ENCODE measurements around the gene IFFO2. TPM values are rescaled to one million over a fixed set of nuclear protein-coding genes. Genes with fewer than 3 reads are reported as not detected.

The IFFO2 gene
- total RNA-seq, 1 experiment from 2014 or later, result 15.6 TPM

DNA sequence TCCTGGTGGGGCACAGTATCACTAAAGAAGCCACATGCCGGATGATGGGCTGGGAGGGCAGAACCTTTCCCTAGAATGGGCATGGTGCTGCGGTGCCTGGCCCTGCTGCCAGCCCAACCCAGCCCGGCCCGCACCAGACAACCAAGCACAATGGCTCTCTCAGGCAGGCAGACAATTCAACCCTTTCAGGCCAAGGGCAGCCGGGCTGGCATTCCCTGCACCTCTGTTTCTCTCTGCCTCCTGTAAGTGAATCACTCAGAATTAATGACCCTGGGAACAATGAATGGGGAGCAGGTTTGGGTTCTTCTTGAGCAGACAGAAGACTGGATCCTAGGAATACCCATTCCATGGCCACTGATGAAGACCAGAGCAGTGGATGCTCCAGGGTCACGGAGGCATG lies 41.0 kb upstream of the IFFO2 start:
- ATAC-seq, result no peak
- no peaks in the 10 kb centered on the region for H4K20me1 ChIP-seq (ENCODE audit: insufficient read depth)
- no peak overlapping the region for H3K27ac ChIP-seq (ENCODE audit: low read depth, low read length)
- no peak overlapping the region for H3K9ac ChIP-seq (ENCODE audit: low read length)
- RAD21 ChIA-PET (ENCODE audit: low non-redundant PET in 1 of 2, low total read pairs in 2 of 2, uncharacterized antibody in 2 of 2, unreplicated experiment in 2 of 2), result no interaction called here
- no peaks in the 10 kb centered on the region for H3K9me2 ChIP-seq (ENCODE audit: insufficient read depth)
- no peak overlapping the region for H3K4me2 ChIP-seq (ENCODE audit: low read length)
- H3K4me1 ChIP-seq (ENCODE audit: control insufficient read depth in 1 of 2, insufficient read depth in 2 of 2, low read length in 2 of 2), result peaks cover 0 to 6% of the 10 kb centered on the region in 2 experiments; a peak in 1 of 4 replicates
- POLR2A ChIA-PET, result interaction anchor here (1.1 kb wide), 1 partner anchor 12 kb away, joined by 3 read pairs; no protein-coding TSS in a partner anchor
- H3K4me3 ChIP-seq (replicated peaks in 1 of 2; ENCODE audit: low read depth in 1 of 2, low read length in 2 of 2), result no peak overlapping the region
- H3K27me3 ChIP-seq (ENCODE audit: insufficient read depth, low read length), result no peaks in the 10 kb centered on the region
- peaks cover 0 to 5% of the 10 kb centered on the region in 2 experiments; a peak in 1 of 4 replicates for H3K9me3 ChIP-seq (ENCODE audit: control insufficient read depth in 1 of 2, insufficient read depth in 1 of 2, low read depth in 1 of 2, low read length in 2 of 2)
- CTCF ChIA-PET, result no interaction called here
- H3K36me3 ChIP-seq (ENCODE audit: control insufficient read depth in 1 of 2, insufficient read depth in 2 of 2, low read length in 2 of 2), result no peaks in the 10 kb centered on the region
- intact Hi-C loops (cut with micrococcal nuclease), result no loop called here
- TF ChIP-seq JUND (IDR thresholded peaks at IDR 0.05), result no peak
- BruUV-seq (replicated peaks), result no TSS peak
- no peak for DNase-seq (ENCODE audit: low read depth, low spot score)
- no peaks in the 10 kb centered on the region for H3K79me2 ChIP-seq (ENCODE audit: insufficient read depth, low read length)
- H2AFZ ChIP-seq (ENCODE audit: low read depth, low read length, poor library complexity, severe bottlenecking), result no peak overlapping the region

DNA sequence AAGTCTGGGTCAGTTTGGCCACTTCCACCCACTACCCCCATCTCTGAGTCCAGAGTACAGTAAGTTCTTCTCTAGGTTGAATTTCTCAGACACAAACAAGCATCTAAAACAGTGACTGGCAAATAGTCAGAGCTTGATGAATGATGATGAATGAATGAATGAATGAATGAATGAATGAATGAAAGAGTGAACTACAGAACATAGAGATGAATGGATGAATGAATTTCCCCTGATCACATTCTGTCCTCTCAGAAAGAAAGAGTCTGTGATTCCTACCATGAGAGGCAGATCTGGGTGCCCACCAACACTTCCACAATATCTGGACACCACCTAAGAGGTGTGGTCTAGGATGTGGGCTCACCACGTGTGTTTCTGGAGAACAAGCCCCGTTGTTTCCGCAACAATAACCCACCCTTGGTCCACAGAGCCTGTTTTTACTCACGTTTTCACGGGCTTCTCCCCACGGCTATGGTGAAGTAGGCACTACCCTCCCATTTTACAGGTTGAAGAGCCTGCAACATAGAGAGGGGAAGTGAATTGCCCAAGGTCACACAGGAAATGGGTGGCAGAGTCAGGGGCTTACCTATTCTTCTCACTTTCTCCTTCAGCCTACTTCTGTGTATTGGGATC lies 40.2 kb upstream of the IFFO2 start:
- ATAC-seq (no peak), DNase-seq (ENCODE audit: low read depth, low spot score) (no peak)
- ChIA-PET POLR2A (no interaction called here), CTCF (no interaction called here), RAD21 (ENCODE audit: low non-redundant PET in 1 of 2, low total read pairs in 2 of 2, uncharacterized antibody in 2 of 2, unreplicated experiment in 2 of 2) (no interaction called here)
- Histone ChIP-seq H3K4me1 (ENCODE audit: control insufficient read depth in 1 of 2, insufficient read depth in 2 of 2, low read length in 2 of 2) (peaks cover 0 to 6% of the 10 kb centered on the region in 2 experiments; a peak in 1 of 4 replicates), H3K4me2 (ENCODE audit: low read length) (no peak overlapping the region), H3K27ac (ENCODE audit: low read depth, low read length) (no peak overlapping the region), H3K9ac (ENCODE audit: low read length) (no peak overlapping the region), H3K27me3 (ENCODE audit: insufficient read depth, low read length) (no peaks in the 10 kb centered on the region), H4K20me1 (ENCODE audit: insufficient read depth) (no peaks in the 10 kb centered on the region), H3K9me3 (ENCODE audit: control insufficient read depth in 1 of 2, insufficient read depth in 1 of 2, low read depth in 1 of 2, low read length in 2 of 2) (peaks cover 0 to under 1% of the 10 kb centered on the region in 2 experiments; a peak in 1 of 4 replicates), H2AFZ (ENCODE audit: low read depth, low read length, poor library complexity, severe bottlenecking) (no peak overlapping the region), H3K4me3 (replicated peaks in 1 of 2; ENCODE audit: low read depth in 1 of 2, low read length in 2 of 2) (no peak overlapping the region), H3K79me2 (ENCODE audit: insufficient read depth, low read length) (no peaks in the 10 kb centered on the region), H3K36me3 (ENCODE audit: control insufficient read depth in 1 of 2, insufficient read depth in 2 of 2, low read length in 2 of 2) (no peaks in the 10 kb centered on the region), H3K9me2 (ENCODE audit: insufficient read depth) (no peaks in the 10 kb centered on the region)
- intact Hi-C loops (cut with micrococcal nuclease), result no loop called here
- TF ChIP-seq, protein P1, sequence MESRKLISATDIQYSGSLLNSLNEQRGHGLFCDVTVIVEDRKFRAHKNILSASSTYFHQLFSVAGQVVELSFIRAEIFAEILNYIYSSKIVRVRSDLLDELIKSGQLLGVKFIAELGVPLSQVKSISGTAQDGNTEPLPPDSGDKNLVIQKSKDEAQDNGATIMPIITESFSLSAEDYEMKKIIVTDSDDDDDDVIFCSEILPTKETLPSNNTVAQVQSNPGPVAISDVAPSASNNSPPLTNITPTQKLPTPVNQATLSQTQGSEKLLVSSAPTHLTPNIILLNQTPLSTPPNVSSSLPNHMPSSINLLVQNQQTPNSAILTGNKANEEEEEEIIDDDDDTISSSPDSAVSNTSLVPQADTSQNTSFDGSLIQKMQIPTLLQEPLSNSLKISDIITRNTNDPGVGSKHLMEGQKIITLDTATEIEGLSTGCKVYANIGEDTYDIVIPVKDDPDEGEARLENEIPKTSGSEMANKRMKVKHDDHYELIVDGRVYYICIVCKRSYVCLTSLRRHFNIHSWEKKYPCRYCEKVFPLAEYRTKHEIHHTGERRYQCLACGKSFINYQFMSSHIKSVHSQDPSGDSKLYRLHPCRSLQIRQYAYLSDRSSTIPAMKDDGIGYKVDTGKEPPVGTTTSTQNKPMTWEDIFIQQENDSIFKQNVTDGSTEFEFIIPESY (IDR thresholded peaks at IDR 0.05; ENCODE audit: extremely low read depth, insufficient replicate concordance, low read length), result no peak
- TF ChIP-seq RAD21 (IDR thresholded peaks at IDR 0.05; ENCODE audit: low read depth) (no peak), ELF1 (IDR thresholded peaks at IDR 0.05; ENCODE audit: borderline replicate concordance, low read depth) (no peak), SP1 (IDR thresholded peaks at IDR 0.05; ENCODE audit: low read depth) (no peak), EZH2 (IDR thresholded peaks at IDR 0.05) (no peak)
- TF ChIP-seq, protein P2, sequence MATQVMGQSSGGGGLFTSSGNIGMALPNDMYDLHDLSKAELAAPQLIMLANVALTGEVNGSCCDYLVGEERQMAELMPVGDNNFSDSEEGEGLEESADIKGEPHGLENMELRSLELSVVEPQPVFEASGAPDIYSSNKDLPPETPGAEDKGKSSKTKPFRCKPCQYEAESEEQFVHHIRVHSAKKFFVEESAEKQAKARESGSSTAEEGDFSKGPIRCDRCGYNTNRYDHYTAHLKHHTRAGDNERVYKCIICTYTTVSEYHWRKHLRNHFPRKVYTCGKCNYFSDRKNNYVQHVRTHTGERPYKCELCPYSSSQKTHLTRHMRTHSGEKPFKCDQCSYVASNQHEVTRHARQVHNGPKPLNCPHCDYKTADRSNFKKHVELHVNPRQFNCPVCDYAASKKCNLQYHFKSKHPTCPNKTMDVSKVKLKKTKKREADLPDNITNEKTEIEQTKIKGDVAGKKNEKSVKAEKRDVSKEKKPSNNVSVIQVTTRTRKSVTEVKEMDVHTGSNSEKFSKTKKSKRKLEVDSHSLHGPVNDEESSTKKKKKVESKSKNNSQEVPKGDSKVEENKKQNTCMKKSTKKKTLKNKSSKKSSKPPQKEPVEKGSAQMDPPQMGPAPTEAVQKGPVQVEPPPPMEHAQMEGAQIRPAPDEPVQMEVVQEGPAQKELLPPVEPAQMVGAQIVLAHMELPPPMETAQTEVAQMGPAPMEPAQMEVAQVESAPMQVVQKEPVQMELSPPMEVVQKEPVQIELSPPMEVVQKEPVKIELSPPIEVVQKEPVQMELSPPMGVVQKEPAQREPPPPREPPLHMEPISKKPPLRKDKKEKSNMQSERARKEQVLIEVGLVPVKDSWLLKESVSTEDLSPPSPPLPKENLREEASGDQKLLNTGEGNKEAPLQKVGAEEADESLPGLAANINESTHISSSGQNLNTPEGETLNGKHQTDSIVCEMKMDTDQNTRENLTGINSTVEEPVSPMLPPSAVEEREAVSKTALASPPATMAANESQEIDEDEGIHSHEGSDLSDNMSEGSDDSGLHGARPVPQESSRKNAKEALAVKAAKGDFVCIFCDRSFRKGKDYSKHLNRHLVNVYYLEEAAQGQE (IDR thresholded peaks at IDR 0.05; ENCODE audit: low read depth), result no peak
- TF ChIP-seq, protein P3, sequence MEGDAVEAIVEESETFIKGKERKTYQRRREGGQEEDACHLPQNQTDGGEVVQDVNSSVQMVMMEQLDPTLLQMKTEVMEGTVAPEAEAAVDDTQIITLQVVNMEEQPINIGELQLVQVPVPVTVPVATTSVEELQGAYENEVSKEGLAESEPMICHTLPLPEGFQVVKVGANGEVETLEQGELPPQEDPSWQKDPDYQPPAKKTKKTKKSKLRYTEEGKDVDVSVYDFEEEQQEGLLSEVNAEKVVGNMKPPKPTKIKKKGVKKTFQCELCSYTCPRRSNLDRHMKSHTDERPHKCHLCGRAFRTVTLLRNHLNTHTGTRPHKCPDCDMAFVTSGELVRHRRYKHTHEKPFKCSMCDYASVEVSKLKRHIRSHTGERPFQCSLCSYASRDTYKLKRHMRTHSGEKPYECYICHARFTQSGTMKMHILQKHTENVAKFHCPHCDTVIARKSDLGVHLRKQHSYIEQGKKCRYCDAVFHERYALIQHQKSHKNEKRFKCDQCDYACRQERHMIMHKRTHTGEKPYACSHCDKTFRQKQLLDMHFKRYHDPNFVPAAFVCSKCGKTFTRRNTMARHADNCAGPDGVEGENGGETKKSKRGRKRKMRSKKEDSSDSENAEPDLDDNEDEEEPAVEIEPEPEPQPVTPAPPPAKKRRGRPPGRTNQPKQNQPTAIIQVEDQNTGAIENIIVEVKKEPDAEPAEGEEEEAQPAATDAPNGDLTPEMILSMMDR (IDR thresholded peaks at IDR 0.05 in 2 of 3, conservative IDR thresholded peaks at IDR 0.05 in 1 of 3; ENCODE audit: borderline replicate concordance in 1 of 3, insufficient read depth in 1 of 3, low read depth in 2 of 3, low read length in 2 of 3), result no peak
- BruUV-seq (replicated peaks), result no TSS peak
